SW 1271 (cell line): ENCODE measurements around the gene HSPB9.

ENCODE experiments used
- DNase-seq, 2 experiments: peaks; one replicate each; lab custom pipeline; 2025; lab: John Stamatoyannopoulos, UW

Gene HSPB9

DNA sequence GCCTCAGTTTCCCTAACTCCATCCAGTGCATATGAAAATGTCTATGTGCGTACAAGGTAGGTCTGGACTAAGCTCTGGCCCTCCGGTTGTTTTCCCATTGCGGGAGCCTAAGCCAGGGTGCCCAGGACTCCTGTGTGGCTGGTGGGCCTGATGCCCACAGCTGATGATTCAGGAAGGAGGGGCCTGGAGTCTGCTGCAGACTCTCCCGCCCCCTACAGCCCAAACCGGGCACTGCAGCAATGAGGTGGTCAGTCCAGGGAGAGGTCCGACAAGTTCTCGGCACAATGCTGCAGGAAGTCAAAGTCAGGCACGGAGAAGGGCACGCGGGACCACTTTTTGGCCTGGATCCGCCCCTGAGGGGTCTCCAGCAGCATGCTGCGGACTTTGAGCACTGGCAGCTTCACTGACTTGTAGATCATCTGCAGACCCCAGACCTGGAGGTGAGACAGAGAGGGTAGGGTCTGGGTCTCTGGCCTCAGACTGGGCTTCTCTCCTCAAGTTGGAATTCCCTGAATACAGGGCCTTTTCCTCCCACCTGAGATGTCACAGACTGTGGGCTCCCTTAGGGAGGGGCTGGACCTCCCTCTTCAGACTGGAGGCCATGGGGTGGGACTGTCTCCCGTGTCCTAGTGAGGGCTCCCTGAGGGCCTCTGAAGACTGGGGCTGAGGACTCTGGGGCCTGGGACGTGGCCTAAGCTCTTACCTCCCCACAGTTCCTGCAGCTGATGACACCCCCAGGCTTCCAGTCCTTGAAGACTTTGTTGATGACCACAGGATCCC is 20.9 kb upstream of the HSPB9 start:
- DNase-seq: peak in 1 of 2 experiments; percentile 32

DNA sequence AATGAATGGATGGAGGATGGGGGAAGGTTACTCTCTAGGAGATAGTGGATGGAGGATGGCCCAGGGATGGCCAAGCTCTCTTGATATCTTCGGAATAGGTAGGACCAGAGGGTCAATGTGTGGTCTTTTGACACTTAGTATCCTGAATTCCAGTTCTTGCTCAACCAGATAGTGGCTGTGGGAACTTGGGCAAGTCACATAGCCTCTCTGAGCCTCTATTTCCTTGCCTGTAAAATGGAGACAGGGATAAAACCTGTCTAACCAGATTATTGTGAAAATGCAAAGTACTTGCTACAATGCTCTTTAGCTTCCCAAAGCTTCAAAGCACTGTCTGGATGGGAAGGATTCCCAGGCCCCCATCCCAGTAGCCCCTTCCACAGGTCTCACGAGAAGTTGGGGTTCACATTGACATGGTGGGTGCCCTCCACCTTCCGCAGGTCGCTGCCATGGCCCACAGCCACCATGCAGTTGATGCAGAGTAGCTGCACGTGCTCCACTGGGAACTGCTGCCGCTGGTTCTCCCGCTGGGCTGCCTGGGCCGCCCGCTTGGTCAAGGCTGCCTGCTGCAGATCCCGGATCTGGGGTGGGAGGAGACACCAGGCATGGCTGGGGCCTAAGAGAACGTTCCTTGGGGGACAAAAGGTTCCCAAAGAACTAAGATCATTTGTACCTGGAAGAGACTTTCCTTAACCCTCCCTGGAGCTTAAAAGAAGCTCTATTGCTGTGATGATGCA is 19.2 kb upstream of the HSPB9 start:
- DNase-seq: no peak

GRCh38 chr17:42104264-42104663 is 18.3 kb upstream of the HSPB9 start:
- no peak for DNase-seq

GRCh38 chr17:42106009-42106408 is 16.6 kb upstream of the HSPB9 start:
- DNase-seq: no peak

DNA sequence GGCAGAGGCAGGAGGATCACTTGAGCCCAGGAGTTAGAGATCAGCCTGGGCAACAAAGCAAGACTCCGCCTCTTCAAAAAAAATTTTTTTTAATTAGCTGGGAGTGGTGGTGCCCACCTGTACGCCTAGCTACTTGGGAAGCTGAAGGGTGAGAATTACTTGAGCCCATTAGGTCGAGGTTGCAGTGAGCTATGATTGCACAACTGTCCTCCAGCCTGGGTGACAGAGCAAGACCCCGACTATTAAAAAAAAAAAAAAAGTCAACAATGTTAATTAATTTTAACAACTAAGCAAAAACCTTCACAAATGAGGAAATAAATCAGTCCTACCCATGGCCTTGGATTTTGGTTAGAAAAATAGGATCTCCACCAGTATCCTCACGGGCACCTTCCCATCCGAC is 15.5 kb upstream of the HSPB9 start:
- no peak for DNase-seq

DNA sequence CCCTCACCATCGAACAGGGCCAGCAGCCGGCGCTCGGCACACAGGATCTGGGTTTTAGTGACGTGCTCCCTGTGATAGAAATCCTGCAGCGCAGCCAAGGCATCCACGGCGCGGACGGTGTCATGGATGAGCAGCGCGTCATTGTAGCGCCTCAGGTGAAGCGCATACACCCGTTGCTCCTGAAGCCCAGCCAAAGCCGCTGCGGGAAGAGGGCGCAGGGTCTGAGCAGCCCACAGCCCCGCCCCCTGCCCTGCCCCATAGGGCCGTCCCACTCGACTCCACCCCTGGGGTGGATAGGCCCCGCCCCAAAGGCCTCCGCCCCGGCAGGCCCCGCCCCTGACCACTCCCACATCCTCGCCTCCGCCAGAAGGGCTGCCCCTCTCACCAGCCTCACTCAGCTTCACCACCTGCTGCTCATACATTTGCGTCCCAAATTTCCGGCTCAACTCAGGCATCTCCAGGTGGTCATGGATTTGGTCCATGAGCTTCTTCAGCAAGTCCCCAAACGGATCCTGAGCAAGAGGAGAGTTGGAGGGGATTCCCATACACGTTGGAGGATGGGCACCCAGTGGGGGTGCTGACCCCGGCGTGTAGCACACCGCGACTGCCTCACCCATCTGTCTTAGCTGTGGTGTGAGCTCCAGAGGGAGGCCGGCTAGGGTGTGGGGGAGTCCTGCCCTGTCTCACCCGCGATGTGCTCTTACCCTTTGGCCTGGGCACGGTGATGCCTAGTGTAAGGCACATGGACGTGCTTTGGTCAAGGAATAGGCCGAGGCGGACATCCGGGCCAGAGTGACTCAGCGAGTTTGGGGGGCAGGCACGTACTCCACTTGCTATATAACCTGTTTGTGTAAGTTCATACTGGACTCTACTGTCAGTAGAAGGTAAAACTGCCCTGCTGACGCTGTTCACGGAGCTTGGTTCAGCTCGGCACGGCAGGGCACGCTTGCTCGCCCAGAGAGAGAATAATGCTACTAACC is 14.7 kb upstream of the HSPB9 start:
- DNase-seq: no peak

DNA sequence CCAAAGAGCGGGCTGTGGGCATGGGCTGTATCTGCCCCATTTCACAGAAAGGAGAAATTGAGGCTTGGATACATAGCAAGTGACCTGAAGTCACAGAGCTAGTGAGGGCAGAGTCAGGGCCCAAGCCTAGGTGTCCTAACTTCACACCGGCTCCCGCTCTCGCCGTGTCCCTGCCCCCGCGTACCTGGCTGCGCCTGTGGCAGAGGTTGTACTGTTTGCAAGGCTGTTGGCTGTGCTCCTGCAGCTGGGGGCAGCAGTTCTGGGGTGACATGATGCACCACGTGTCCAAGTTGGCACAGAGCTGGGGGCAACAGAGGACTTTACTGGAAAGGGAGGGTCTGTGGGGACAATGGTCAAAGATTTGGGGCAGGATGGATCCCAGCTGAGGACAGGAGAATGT is 13.5 kb upstream of the HSPB9 start:
- no peak for DNase-seq

DNA sequence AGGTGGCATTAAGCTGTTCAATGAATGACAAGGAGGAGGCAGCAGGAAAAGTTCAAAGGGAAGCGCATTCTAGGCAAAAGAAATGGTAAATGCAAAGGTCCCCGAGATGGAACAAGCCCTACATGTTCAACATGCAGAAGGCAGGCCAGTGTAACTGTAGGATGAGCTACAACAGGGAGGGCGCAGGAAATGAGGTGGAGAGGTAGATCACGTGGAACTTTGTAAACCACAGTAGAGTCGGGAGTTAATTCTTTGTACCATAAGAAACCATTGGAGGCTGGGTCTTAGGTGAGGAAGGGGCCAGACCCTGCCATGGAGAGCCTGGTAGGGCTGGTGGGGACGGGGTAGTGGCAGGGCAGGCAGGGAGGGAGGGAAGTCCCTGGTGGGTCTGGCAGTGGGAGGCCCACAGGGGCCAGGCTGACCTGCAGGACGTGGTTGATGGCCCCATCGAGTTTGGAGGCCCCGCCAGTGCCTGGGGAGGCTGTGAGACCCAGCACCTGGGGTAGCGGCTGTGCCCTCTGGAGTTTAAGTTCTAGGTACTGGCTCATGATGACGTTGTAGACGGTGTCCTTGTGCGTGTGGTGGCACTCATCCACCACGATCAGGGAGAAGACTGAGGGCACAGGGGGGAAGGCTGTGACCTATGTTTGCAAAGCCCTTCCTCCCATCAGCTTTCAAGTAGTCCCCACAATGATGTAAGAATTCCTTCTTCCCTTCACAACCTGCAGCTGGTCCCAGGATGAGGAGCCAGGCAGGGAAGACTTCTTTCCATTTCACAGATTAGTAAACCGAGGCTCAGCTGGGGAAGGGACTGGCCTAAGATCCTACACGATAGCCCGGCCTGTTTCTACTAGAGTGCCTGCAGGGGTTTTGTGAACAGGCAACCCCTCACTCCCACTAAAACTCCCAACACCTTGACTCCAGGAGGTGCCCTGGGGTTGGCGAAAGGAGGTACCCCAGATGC is 12.0 kb upstream of the HSPB9 start:
- DNase-seq: no peak

GRCh38 chr17:42111265-42111636 is 11.4 kb upstream of the HSPB9 start:
- DNase-seq: no peak

GRCh38 chr17:42111871-42112551 is 10.6 kb upstream of the HSPB9 start:
- peak; percentile 35 to 37 for DNase-seq

DNA sequence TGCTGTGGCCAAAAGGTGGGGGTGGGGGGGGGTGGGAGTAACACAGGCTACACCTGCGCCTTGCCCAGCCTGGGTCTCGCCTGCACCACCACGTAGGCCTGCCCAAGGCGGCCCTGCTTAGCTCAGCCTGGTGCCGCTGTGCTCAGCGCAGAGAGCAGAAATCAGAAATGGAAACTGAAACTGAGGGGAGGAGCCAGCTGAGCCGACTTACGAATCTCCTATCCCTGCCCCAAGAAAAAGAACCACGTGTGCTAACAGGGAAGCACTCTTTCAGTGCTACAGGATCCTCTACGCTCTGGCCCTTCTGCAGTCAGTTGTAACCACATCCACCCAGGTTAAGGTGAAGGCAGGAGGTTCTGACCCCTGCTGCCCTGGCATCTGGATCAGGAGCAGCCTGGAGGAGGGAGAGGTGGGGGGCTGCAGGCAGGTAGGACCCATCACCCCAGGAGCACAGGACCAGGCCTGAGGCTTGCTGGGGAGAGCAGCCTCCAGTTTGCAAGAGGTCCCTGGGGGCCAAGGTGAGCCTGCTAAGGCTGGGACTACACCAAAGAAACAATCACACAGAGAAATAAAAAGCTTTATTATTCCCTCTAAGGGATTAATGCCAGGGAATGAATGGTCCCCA is 9.9 kb upstream of the HSPB9 start, which contains the start of gene DHX58:
Gene DHX58, minus strand, starts transcription at position 163 of the 625 bp plus-strand sequence. CDS start 822 bp downstream, outside the sequence.
- DNase-seq: peak; percentile 70 to 88

DNA sequence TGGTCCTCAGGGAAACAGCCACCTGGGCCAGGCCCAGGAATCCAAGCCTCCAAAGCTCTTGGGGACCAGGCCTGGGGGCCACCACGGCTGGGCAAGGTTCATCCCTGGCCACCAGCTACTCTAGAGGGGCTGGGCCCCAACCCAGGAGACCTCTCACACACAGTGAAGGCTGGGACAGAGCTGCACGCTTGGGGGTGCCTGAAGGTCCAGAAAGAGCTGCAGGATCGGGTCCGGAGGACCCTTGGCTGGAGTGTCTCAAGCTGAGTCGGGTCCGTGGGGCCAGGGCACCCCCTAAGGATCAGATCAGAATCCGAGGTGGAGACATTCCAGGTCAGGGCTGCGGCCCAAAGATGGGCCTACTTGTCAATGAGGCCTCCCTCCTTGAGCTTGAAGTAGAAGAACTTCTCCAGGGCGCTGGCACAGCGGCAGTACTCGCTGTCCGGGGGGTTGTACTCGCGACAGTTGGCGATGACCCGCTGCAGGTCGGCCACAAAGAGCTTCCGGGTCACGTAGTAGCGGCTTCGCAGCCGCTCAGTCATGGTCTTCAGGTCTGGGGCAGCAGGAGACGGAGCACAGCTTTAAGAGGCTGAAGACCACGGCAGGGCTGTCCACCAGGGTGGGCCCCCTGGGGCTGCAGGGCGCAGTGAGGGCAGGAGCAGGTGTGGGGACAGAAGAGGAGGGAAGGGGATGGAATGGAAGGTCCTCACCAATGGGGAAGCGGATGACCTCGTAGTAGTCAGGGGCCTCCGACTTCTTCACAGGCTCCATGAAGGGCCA is 9.1 kb upstream of the HSPB9 start:
- DNase-seq: no peak

DNA sequence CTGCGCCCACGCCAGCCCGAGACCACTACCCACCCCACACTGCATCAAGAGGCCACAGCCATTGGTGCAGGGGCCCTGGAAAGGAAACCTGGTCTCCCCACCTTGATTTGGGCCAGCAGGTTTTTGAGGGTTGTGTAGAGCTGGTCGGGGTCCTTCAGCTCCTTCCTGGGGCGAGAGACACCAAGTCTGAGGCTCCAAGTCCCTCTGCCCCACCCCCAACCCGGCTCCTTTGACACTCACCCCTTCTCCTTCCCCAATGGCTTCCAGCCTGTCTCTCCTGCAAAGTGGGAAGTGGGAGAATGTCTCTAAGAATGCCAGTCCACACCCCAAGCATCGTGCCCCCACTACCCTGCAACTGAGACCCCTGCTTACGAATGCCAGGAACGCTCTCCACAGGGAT is 8.5 kb upstream of the HSPB9 start:
- DNase-seq: no peak

DNA sequence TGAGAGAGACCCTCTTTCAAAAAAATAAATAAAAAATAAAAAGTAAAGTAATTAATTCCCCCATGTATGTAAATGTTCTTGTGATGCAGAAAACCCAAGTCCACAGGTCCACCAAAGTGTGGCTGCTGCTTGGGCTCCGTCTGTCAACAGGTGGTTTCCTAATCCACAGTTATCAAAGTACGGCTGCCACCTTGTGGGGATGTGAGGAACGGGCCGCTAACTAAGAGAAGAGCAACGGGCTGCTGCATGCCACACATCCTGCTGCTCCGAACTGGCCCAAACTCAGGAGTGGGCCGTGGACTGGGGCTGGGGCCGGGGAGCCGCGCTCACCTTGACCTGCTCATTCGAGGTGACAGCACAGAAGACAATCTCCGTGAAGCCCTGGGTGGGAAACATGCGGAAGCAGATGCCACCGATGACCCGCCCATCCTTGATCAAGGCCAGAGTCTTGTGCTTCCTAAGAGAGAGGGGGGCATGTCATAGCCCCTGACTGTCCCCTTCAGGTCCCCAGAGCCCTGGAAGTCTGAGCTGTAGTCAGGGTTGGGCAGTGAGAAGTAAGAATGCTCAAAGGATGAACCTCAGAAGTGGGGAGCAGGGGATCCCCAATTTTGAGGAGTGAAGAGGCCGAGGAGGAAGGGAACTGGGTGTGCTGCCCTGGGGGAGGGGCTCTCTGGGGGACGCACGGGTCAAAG is 5.8 kb upstream of the HSPB9 start:
- peak; percentile 50 to 79 for DNase-seq

GRCh38 chr17:42117397-42118125 is 5.0 kb upstream of the HSPB9 start:
- DNase-seq: no peak

GRCh38 chr17:42118126-42118510 is 4.5 kb upstream of the HSPB9 start:
- DNase-seq: no peak

DNA sequence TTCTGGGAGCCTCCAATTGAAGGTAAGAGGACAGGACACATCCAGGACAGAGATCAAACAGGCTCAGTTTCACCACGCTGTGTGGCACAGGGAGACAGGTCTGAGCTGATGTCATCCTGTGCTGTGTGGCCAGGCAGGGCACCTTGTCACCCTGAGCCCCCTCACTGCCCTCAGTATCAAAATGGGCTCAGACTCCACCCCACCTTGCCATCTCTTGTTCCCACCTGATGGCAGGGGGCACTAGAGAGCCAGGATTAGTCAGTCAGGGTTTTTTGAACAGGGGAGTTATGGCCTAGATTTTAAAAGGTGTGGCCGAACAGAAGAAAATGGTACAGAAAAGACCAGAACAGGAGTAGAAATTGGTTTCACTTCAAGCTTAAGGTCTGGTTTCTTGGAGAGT is 4.1 kb upstream of the HSPB9 start:
- DNase-seq: peak in 1 of 2 experiments; percentile 47

- no peak for DNase-seq
Observed at GRCh38 chr17:42119301-42119700, 3.3 kb upstream of the HSPB9 start.
